Mucosa of rectum (tissue), 2 donors: ENCODE measurements around the gene LAMB2.

Experiments
- H3K27ac ChIP-seq, 2 donors: one replicate each; pipeline ENCODE4 v1.7.0; 2013; ENCODE audit warnings: inconsistent platforms in 2 of 2, low read depth in 2 of 2, low read length in 2 of 2
- H3K27me3 ChIP-seq, 2 donors: one replicate each; pipeline ENCODE4 v1.7.0; 2013; ENCODE audit warnings: low read length in 2 of 2; ENCODE audit not compliant: control insufficient read depth in 2 of 2, insufficient read depth in 2 of 2
- H3K36me3 ChIP-seq, 2 donors: one replicate each; pipeline ENCODE4 v1.7.0; 2013; ENCODE audit warnings: low read length in 2 of 2; ENCODE audit not compliant: control insufficient read depth in 2 of 2, insufficient read depth in 2 of 2
- H3K4me1 ChIP-seq, 2 donors: one replicate each; pipeline ENCODE4 v1.7.0; 2013; ENCODE audit warnings: low read length in 2 of 2, mild to moderate bottlenecking in 1 of 2; ENCODE audit not compliant: control insufficient read depth in 2 of 2, insufficient read depth in 2 of 2
- H3K4me3 ChIP-seq, 2 donors: one replicate each; pipeline ENCODE4 v1.7.0; 2013; ENCODE audit warnings: low read length in 2 of 2
- H3K9ac ChIP-seq, 2 donors: one replicate each; pipeline ENCODE4 v1.7.0; 2013; ENCODE audit warnings: low read length in 2 of 2, low read depth in 1 of 2, mild to moderate bottlenecking in 1 of 2
- H3K9me3 ChIP-seq, 2 donors: one replicate each; pipeline ENCODE4 v1.7.0; 2013; ENCODE audit warnings: low read length in 2 of 2; ENCODE audit not compliant: control insufficient read depth in 2 of 2
- donor health status: healthy.
- donor health status: Normal muscosa, but diverticular disease.

Gene LAMB2

GRCh38 chr3:49108346-49108745 lies 24.5 kb downstream of the LAMB2 start:
- H3K9me3 ChIP-seq: no peaks in the 10 kb centered on the region
- H3K4me1 ChIP-seq: peaks cover 12 to 18% of the 10 kb centered on the region in 2 donors
- H3K9ac ChIP-seq: no peak overlapping the region
- no peak overlapping the region for H3K4me3 ChIP-seq
- H3K36me3 ChIP-seq: peaks cover 39 to 53% of the 10 kb centered on the region in 2 donors
- H3K27me3 ChIP-seq: no peaks in the 10 kb centered on the region
- H3K27ac ChIP-seq: no peak overlapping the region

- Histone ChIP-seq H3K9me3 (no peaks in the 10 kb centered on the region), H3K4me1 (peaks cover 15 to 21% of the 10 kb centered on the region in 2 donors), H3K27me3 (no peaks in the 10 kb centered on the region), H3K36me3 (peaks cover 35 to 47% of the 10 kb centered on the region in 2 donors), H3K4me3 (peak within 1 kb of the TSS; percentile 93 to 96), H3K27ac (peak within 1 kb of the TSS; percentile 88), H3K9ac (peak within 1 kb of the TSS; percentile 90 to 97)
Measured at GRCh38 chr3:49104427-49105291, 28.2 kb downstream of the LAMB2 start, which contains the start of gene QARS1. Gene QARS1 (minus strand): TSS chr3:49104757. CDS start chr3:49104733, 24 bp downstream.

GRCh38 chr3:49104052-49104426 lies 28.8 kb downstream of the LAMB2 start:
- Histone ChIP-seq H3K27ac (peak overlapping the region; percentile 68 to 88), H3K4me3 (peak overlapping the region; percentile 93 to 96), H3K36me3 (peaks cover 35 to 47% of the 10 kb centered on the region in 2 donors)

GRCh38 chr3:49100046-49100615 lies 32.7 kb downstream of the LAMB2 start:
- Histone ChIP-seq H3K27ac (no peak overlapping the region), H3K36me3 (peaks cover 49 to 58% of the 10 kb centered on the region in 2 donors), H3K9ac (no peak overlapping the region), H3K9me3 (no peaks in the 10 kb centered on the region), H3K4me3 (no peak overlapping the region), H3K27me3 (no peaks in the 10 kb centered on the region), H3K4me1 (peaks cover 14 to 15% of the 10 kb centered on the region in 2 donors)

More at GRCh38 chr3:49104052-49104426, 28.8 kb downstream of the LAMB2 start:
- peaks cover 15 to 21% of the 10 kb centered on the region in 2 donors for H3K4me1 ChIP-seq
- peak overlapping the region; percentile 90 to 97 for H3K9ac ChIP-seq
- no peaks in the 10 kb centered on the region for H3K27me3 ChIP-seq
- no peaks in the 10 kb centered on the region for H3K9me3 ChIP-seq

GRCh38 chr3:49098910-49099630 lies 33.8 kb downstream of the LAMB2 start:
- no peak overlapping the region for H3K9ac ChIP-seq
- no peak overlapping the region for H3K4me3 ChIP-seq
- H3K36me3 ChIP-seq: peaks cover 49 to 58% of the 10 kb centered on the region in 2 donors
- peaks cover 12 to 19% of the 10 kb centered on the region in 2 donors for H3K4me1 ChIP-seq
- H3K9me3 ChIP-seq: no peaks in the 10 kb centered on the region
- H3K27ac ChIP-seq: no peak overlapping the region
- no peaks in the 10 kb centered on the region for H3K27me3 ChIP-seq

- Histone ChIP-seq H3K27ac (no peak overlapping the region), H3K27me3 (no peaks in the 10 kb centered on the region), H3K4me1 (peaks cover 6 to 13% of the 10 kb centered on the region in 2 donors), H3K4me3 (no peak overlapping the region), H3K36me3 (peaks cover 49 to 58% of the 10 kb centered on the region in 2 donors), H3K9me3 (no peaks in the 10 kb centered on the region), H3K9ac (no peak overlapping the region)
Measured at GRCh38 chr3:49098429-49098828, 34.4 kb downstream of the LAMB2 start.

GRCh38 chr3:49093853-49094767 lies 38.7 kb downstream of the LAMB2 start, which contains the start of gene QRICH1:
Gene QRICH1 (minus strand): TSS chr3:49094071. CDS start chr3:49077017, 17,054 bp downstream.
- Histone ChIP-seq H3K27me3 (no peaks in the 10 kb centered on the region), H3K9me3 (no peaks in the 10 kb centered on the region), H3K4me1 (peaks cover 12 to 21% of the 10 kb centered on the region in 2 donors), H3K9ac (peak within 1 kb of the TSS; percentile 79 to 92), H3K27ac (peak within 1 kb of the TSS; percentile 96 to 98), H3K36me3 (peaks cover 15 to 26% of the 10 kb centered on the region in 2 donors), H3K4me3 (peak within 1 kb of the TSS; percentile 76 to 96)

GRCh38 chr3:49092938-49093852 lies 39.7 kb downstream of the LAMB2 start:
- H3K9me3 ChIP-seq: no peaks in the 10 kb centered on the region
- H3K4me3 ChIP-seq: peak overlapping the region; percentile 76 to 96
- peak overlapping the region; percentile 79 to 92 for H3K9ac ChIP-seq
- no peaks in the 10 kb centered on the region for H3K27me3 ChIP-seq
- peaks cover 12 to 21% of the 10 kb centered on the region in 2 donors for H3K4me1 ChIP-seq
- peaks cover 6 to 17% of the 10 kb centered on the region in 2 donors for H3K36me3 ChIP-seq
- peak overlapping the region; percentile 96 to 98 for H3K27ac ChIP-seq
